AG04449 (cell line): ENCODE measurements around the gene REXO1.

ENCODE experiments used
- CTCF ChIA-PET: fragments of 350-600 bp; formaldehyde crosslinking; extraction: SDS; loops from one replicate; lab custom pipeline; 2021; ENCODE audit warnings: antibody characterized with exemption; lab: Yijun Ruan, JAX
- POLR2A ChIA-PET: fragments of 400-600, 350-600 bp; formaldehyde crosslinking; extraction: SDS; loops from one replicate; lab custom pipeline; 2020; ENCODE audit warnings: antibody characterized with exemption, inconsistent platforms; lab: Yijun Ruan, JAX
- DNase-seq: peaks from one replicate; pipeline ENCODE4 v3.0.0-alpha.2; 2010; ENCODE audit warnings: low read depth, low spot score
- H3K4me3 ChIP-seq: 2 replicates; pipeline ENCODE4 v1.5.1; 2011; ENCODE audit warnings: low read depth, mild to moderate bottlenecking, control low read depth, low read length
- CTCF ChIP-seq: IDR thresholded peaks from one replicate; pipeline ENCODE4 v1.5.1; 2011; ENCODE audit warnings: mild to moderate bottlenecking, moderate library complexity, low read length, control low read depth, inconsistent platforms; ENCODE audit not compliant: insufficient read depth; ENCODE audit errors: missing control alignments

The REXO1 gene

GRCh38 chr19:1823020-1823419 is 25.3 kb downstream of the REXO1 start:
- DNase-seq = no peak
- CTCF ChIA-PET = interaction anchor here (1.3 to 14.5 kb wide), 5 partner anchors 8 to 277 kb away, joined by 3 to 292 read pairs (median 5); no protein-coding TSS in a partner anchor
- no peak for TF ChIP-seq CTCF
- POLR2A ChIA-PET = no interaction called here
- H3K4me3 ChIP-seq = no peak overlapping the region

GRCh38 chr19:1822210-1822609 is 26.1 kb downstream of the REXO1 start:
- no peak for TF ChIP-seq CTCF
- DNase-seq = no peak
- CTCF ChIA-PET = interaction anchor here (1.3 to 14.5 kb wide), 3 partner anchors 8 to 276 kb away, joined by 3 to 292 read pairs (median 5); no protein-coding TSS in a partner anchor
- no peak overlapping the region for H3K4me3 ChIP-seq
- POLR2A ChIA-PET = no interaction called here

GRCh38 chr19:1819341-1820255 is 28.7 kb downstream of the REXO1 start:
- no peak overlapping the region for H3K4me3 ChIP-seq
- CTCF ChIA-PET = interaction anchor here (1.3 to 14.5 kb wide), 4 partner anchors 10 to 147 kb away, joined by 3 to 292 read pairs (median 6); no protein-coding TSS in a partner anchor
- DNase-seq = no peak
- no peak for TF ChIP-seq CTCF
- POLR2A ChIA-PET = no interaction called here

GRCh38 chr19:1818549-1819195 is 29.6 kb downstream of the REXO1 start:
- CTCF ChIA-PET = interaction anchor here (1.3 to 14.5 kb wide), 5 partner anchors 10 to 146 kb away, joined by 3 to 292 read pairs (median 5); no protein-coding TSS in a partner anchor
- no peak for TF ChIP-seq CTCF
- DNase-seq = no peak
- POLR2A ChIA-PET = no interaction called here
- H3K4me3 ChIP-seq = no peak overlapping the region

GRCh38 chr19:1817553-1818179 is 30.6 kb downstream of the REXO1 start:
- no peak for DNase-seq
- CTCF ChIA-PET = interaction anchor here (1.0 to 14.5 kb wide), 4 partner anchors 9 to 23 kb away, joined by 3 to 292 read pairs (median 8); no protein-coding TSS in a partner anchor
- POLR2A ChIA-PET = no interaction called here
- no peak overlapping the region for H3K4me3 ChIP-seq
- no peak for TF ChIP-seq CTCF
